Limb (tissue), 2 donors: ENCODE data around the gene TSHZ1.
"Not testable (repeated sequence)": the region's sequence is repeated elsewhere in the genome, so short reads cannot be mapped to it uniquely, and the experiment has no call there.

Experiments
- DNase-seq, 2 donors: peaks; one replicate each; pipeline ENCODE4 v3.0.0-alpha.2; 2016; ENCODE audit errors: extremely low spot score in 2 of 2

Gene TSHZ1

GRCh38 chr18:75183973-75184493, 26.6 kb upstream of the TSHZ1 start:
- no peak for DNase-seq

GRCh38 chr18:75185460-75185859, 25.1 kb upstream of the TSHZ1 start:
- DNase-seq = no peak

DNA sequence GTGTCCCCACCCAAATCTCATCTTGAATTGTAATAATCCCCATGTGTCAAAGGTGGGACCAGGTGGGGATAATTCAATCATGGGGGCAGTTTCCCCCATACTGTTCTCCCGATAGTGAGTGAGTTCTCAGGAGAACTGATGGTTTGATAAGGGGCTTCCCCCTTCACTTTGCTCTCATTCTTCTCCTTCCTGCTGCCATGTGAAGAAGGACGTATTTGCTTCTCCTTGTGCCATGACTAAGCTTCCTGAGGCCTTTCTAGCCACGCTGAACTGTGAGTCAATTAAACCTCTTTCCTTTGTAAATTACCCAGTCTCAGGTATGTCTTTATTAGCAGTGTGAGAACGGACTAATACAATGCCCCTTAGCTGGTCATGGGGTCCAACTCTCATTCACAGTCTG, 22.9 kb upstream of the TSHZ1 start:
- DNase-seq = not testable (repeated sequence)

GRCh38 chr18:75189696-75190095, 20.9 kb upstream of the TSHZ1 start:
- DNase-seq = no peak

DNA sequence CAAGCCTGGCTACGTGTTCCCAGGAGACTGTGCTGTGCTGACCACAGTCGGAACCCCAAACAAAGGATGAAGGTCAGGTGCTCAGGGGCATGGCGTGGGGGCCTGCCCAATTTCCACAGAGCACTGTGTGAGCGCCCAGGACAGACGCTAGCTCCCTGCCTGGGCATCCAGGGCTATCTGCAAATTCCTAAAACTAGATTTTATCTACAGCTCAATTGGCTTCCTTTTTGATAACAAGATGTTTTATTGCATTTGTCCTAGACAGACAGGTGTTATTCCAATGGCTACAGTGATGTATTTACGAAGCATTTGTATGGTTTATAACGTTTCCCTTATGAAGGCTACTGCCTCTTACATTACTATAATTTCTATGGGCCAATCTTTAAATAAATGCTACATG, 17.7 kb upstream of the TSHZ1 start:
- DNase-seq = no peak

GRCh38 chr18:75198036-75198435, 12.6 kb upstream of the TSHZ1 start:
- DNase-seq = no peak

DNA sequence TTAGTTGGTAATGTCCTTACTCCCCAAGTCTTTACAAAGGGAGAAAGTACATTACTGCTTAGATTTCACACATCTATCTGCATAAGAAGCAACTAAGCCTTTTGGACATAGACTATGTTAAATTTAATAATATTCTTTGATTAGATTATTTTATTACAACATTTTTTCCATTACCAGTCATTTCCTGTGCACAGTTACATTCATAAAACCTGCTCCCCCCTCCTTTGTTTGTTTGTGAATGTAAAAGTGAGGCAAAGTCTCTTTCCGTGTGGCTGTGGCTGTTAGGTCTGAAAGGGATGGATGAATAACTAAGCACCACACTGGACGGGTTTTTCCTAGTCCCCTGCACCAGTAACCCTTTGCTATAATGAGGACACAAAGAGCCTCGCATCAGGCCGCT, 11.3 kb upstream of the TSHZ1 start:
- DNase-seq = no peak

DNA sequence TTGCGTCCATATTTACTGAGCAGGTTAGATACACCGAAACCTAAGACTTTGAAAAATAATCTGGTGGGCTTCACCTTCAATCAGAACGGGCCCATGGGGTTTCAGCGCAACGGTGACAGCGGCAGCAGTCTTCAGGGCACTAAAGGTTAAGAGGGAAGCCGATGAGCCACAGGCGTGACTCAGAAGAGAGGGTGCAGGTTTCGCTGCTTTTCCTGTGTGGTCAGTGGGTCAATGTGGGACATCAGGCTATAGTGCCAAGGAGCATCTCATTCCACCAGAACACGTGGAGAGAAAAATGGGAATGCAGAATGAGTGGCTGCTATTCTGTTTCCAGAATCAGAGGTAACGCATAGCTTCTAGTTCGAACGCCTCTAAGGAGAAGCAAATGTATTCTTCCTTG, 10.5 kb upstream of the TSHZ1 start:
- no peak for DNase-seq

DNA sequence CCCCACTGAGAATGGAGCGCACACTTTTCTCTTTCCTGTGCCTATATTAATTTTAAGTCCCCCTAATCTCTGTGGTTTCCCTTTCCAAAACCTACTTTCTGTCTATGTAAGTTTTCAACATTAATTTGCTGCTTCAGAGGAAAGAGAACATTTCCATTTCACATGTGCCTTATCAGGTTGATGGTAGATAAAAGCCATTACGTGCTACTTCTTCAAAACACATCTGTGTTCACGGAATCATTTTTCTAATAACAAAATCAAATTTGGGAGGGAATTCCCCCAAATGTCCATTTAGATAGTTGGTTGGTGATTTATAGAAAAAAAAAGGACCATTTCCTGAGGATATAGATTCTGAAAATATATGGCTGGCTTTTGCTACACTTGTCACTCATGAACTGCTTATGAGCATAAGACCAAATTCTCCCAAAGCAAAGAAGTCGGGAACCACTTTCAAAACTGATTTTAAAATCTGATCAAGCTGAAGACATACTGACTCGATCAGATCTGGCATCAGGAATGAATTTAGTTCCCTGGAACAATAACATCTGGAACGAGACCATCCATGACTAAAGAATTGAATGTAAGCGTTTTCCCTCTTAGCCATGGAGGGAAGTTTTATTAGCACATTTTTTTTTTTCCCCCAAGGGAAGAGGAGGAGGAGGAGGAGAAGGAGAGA, 9.9 kb upstream of the TSHZ1 start:
- no peak for DNase-seq

DNA sequence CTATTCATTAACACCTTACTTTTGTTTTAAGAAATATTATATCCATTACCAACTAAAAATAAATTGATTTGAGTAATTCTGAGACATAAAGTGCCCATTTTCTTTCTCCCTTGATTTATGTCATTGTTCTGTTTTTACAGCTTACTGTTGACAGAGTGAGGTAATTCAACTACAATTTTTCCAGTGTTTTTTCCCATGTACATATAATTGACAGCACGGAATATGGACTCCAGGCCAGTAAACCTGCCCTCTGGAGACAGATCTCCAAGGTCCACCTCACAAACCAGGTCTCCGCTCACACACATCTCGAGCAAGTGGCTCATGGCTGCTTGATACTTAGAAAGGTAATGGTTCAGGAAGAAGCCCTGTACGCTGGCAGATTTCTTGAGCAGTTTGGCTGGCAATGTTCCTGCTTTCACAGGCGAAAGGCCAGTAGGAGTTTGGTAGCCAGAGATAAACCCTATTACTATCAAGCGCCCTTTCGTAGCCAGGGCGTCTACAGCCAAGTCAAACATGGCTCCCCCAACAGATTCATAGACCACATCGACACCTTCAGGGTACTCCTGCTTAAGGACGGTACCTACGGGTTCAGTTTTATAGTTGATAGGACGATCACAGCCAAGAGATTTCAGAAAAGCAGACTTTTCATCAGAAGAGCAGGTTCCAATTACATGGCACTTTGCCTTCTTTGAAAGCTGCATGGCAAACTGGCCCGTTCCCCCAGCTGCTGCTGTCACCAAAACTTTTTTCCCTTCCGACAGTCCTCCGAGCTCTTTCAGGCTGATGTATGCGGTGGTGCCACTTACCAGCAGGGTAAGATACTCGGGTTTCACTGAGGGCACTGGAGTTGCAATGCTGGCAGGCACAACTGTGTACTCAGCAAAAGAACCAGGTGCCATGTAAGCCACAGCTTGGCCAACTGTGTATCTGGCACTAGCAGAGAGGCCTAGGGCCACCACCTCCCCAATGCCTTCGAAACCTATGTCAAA, 9.0 kb upstream of the TSHZ1 start:
- DNase-seq = no peak

- no peak for DNase-seq
These were observed 7.8 kb upstream of the TSHZ1 start for GRCh38 chr18:75202696-75203365.

DNA sequence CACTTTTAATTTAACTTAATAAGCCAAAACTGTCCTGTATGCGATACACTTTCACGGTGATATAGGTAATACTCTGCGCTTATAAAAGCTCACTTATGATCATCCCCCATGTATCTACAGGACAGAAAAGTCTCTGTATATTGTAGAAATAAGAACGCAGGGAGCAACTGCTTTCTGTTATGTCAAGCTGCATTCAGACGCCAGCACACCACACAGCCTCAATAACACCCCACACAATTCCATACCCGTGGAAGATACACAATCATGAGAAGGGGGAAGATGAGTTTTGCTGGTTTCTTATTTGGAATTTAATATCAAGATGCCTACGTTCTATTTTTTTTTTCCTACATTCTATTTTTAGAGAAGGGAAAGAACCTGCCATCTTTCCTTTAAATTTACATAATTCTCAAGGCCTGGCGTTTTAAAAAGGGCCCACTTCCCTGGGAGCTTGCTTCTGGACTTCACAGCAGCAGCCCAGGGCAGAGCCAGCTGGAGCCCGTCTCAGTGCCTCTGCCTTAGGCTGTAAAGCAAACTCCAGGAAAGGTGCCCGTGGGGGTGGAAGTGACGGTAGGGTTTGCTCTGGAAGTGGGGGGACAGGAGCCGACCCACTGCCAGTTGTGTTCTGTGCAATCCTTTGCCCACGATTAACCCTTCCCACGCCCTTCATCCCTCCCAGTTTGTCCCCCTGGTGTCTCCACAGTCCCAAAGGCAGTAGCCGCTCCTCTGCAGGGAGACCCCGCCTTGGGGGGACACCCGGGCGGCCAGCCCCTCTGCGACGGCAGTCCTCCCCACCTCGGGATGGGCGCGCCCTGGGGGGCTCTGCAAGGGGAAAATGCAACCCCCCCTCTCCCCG, 7.0 kb upstream of the TSHZ1 start:
- DNase-seq = no peak

- peak in 1 of 2 donors; percentile 75 for DNase-seq
These were observed 6.3 kb upstream of the TSHZ1 start for GRCh38 chr18:75204269-75204731.

- DNase-seq = peak in 1 of 2 donors; percentile 72
These were observed 5.7 kb upstream of the TSHZ1 start for GRCh38 chr18:75204732-75205513.

DNA sequence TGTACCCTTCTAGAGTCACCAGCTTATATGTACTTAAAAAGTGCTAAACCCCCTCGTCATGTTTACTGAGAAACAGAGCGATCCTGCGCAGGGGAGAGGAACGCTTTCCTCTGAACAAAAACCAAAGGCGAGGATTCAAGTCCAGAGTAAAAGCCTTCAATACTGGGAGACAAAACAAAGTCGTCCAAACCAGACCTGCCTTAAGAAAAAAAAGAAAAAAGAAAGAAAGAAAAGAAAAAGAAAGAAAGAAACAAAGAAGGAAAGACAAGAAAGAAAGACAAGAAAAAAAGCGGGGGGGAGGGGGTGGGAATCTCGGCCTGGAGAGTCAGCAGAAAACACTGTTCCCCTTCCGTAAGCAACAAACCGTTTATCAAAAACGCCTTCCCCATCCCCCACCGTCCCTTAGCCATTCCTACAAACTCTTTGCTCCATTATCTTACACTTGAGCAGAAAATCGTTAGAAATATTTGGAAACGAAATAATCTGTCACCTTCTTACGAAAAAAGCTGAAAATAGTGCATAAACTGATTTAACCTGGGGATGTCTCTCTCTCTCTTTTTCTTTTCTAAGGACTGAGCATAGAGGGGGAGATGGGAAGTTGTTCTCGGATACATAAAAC, 5.0 kb upstream of the TSHZ1 start:
- DNase-seq = no peak

GRCh38 chr18:75206452-75207309, 3.9 kb upstream of the TSHZ1 start:
- DNase-seq = no peak

DNA sequence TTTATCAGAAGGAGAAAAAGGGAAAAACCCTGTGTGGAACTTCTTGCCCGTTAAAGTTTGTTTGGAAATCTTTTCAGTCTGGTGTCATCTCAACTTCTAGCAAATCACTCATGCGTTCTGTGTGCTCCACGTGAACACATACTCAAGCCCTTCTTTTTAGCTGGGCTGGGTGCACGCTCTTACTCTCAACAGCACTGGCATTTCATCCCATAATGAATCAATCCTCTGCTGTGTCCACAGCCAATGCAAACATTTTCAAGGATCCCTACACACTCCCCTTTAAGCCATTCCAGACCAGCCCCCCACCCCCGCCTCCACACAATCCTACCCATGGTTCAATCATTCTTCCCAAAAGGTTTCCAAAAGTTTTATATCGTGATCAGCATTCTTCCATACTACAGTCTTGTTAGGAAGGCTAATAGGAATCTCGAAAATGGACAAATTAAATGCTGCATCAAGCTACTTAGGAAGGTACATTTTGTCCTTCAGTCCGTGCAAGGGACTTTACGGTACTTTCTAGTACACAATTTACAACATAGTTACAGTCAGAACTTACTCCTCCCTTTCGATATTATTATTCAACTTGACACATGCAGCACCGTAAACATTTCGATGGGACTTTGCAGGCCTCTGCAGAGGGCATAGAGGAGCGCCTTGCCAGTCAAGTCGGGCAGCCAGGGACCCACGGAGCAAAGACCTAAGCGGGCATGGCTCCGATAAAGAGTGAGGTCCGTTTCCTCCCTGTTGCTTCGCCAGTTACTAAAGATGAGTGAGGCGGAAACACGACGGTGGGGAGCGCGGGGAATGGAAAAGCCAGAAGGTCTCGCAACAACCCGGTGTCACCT, 3.1 kb upstream of the TSHZ1 start:
- no peak for DNase-seq
